HTR-8/SVneo (cell line): ENCODE measurements around the gene PRPF38B.

Source experiments
- DNase-seq: peaks from one replicate; pipeline ENCODE4 v3.0.0; 2011; ENCODE audit warnings: low spot score, mixed read lengths; ENCODE audit not compliant: insufficient read length
- FAIRE-seq: peaks from 2 replicates; lab custom pipeline; 2011; peaks lifted over from hg19 to GRCh38; lab: Jason Lieb, UNC

PRPF38B gene

GRCh38 chr1:108750476-108751181 lies 58.5 kb downstream of the PRPF38B start:
- no peak for DNase-seq
- FAIRE-seq: no peak
